Neural progenitor cell (in vitro differentiated cells): Measurements from ENCODE around the gene ASIC1. TPM values are rescaled to one million over a fixed set of nuclear protein-coding genes. Genes with fewer than 3 reads are reported as not detected.

Experiments
- DNase-seq: peaks from one replicate; pipeline ENCODE4 v3.0.0-alpha.2; 2016; ENCODE audit warnings: low spot score
- H2AFZ ChIP-seq: fragments of 200-600 bp; sonication (generic); replicated peaks from 2 replicates; pipeline ENCODE4 v1.6.1; 2016; ENCODE audit warnings: antibody characterized with exemption
- H3F3A ChIP-seq: fragments of 200-600 bp; sonication (generic); 2 replicates; pipeline ENCODE4 v1.6.1; 2016; ENCODE audit warnings: antibody characterized with exemption, low read depth
- H3K27ac ChIP-seq: fragments of 200-600 bp; sonication (generic); 2 replicates; pipeline ENCODE4 v1.5.1; 2016; ENCODE audit warnings: mild to moderate bottlenecking
- H3K27me3 ChIP-seq: fragments of 200-600 bp; sonication (generic); 2 replicates; pipeline ENCODE4 v1.6.1; 2016; ENCODE audit warnings: mild to moderate bottlenecking, moderate library complexity
- H3K36me3 ChIP-seq: fragments of 200-600 bp; sonication (generic); 2 replicates; pipeline ENCODE4 v1.5.1; 2016
- H3K4me1 ChIP-seq: fragments of 200-600 bp; sonication (generic); 2 replicates; pipeline ENCODE4 v1.6.1; 2016; ENCODE audit warnings: mixed run types
- H3K4me2 ChIP-seq: fragments of 200-600 bp; sonication (generic); 2 replicates; pipeline ENCODE4 v1.6.1; 2016
- H3K4me3 ChIP-seq: fragments of 200-600 bp; sonication (generic); 2 replicates; pipeline ENCODE4 v1.5.1; 2016
- H3K79me2 ChIP-seq: fragments of 200-600 bp; sonication (generic); 2 replicates; pipeline ENCODE4 v1.6.1; 2016; ENCODE audit warnings: low read depth
- H3K9ac ChIP-seq: fragments of 200-600 bp; sonication (generic); 2 replicates; pipeline ENCODE4 v1.6.1; 2016
- H3K9me3 ChIP-seq: fragments of 200-600 bp; sonication (generic); 2 replicates; pipeline ENCODE4 v1.5.1; 2016; ENCODE audit warnings: low read depth
- H4K20me1 ChIP-seq: fragments of 200-600 bp; sonication (generic); 2 replicates; pipeline ENCODE4 v1.6.1; 2016; ENCODE audit warnings: low read depth
- H3K27ac Mint-ChIP-seq: 3 replicates; pipeline ENCODE4 v1.8.0; 2021; ENCODE audit warnings: mixed read lengths
- H3K27me3 Mint-ChIP-seq: 2 replicates; pipeline ENCODE4 v1.8.0; 2022; ENCODE audit warnings: low read depth, mild to moderate bottlenecking, inconsistent platforms, moderate library complexity, mixed read lengths; ENCODE audit not compliant: insufficient read depth
- H3K36me3 Mint-ChIP-seq: 3 replicates; pipeline ENCODE4 v1.8.0; 2021; ENCODE audit warnings: mixed read lengths
- H3K4me1 Mint-ChIP-seq: 3 replicates; pipeline ENCODE4 v1.8.0; 2021; ENCODE audit warnings: mixed read lengths
- H3K4me3 Mint-ChIP-seq: 3 replicates; pipeline ENCODE4 v1.8.0; 2021; ENCODE audit warnings: mild to moderate bottlenecking, moderate library complexity, mixed read lengths
- H3K9me3 Mint-ChIP-seq: 3 replicates; pipeline ENCODE4 v1.8.0; 2020; ENCODE audit warnings: mixed read lengths
- EZH2 ChIP-seq: fragments of 200-600 bp; sonication (generic); IDR thresholded peaks from 2 replicates; pipeline ENCODE4 v1.6.1; 2017; ENCODE audit warnings: antibody characterized with exemption, mild to moderate bottlenecking, moderate library complexity
- EZH2phosphoT487 ChIP-seq: fragments of 200-600 bp; sonication (generic); IDR thresholded peaks from 2 replicates; pipeline ENCODE4 v1.6.1; 2017; ENCODE audit warnings: antibody characterized with exemption
- total RNA-seq: library from RNA; depleted of rRNA; stranded (reverse); fragments of >200 nt; gene quantifications from 2 replicates; pipeline ENCODE4 v1.2.3, GENCODE V29; 2015; ENCODE audit warnings: low replicate concordance
- TF ChIP-seq, protein P1 (sequence below): fragments of 200-600 bp; sonication (generic); IDR thresholded peaks from 2 replicates; pipeline ENCODE4 v1.5.1; 2017; ENCODE audit warnings: antibody characterized with exemption, mild to moderate bottlenecking

Gene ASIC1
- total RNA-seq, 1 donor from 2014 or later: 2.5 TPM

- peak; percentile 59 for DNase-seq
- H3K27me3 ChIP-seq: peaks cover 68% of the 10 kb centered on the region
- H3K4me1 ChIP-seq: peaks cover 18% of the 10 kb centered on the region
- H3K27me3 Mint-ChIP-seq: peaks cover 25% of the 10 kb centered on the region
- no peaks in the 10 kb centered on the region for H3K9me3 Mint-ChIP-seq
- no peak overlapping the region for H3K9ac ChIP-seq
- H3K36me3 Mint-ChIP-seq: no peaks in the 10 kb centered on the region
- H3K4me3 ChIP-seq: no peak overlapping the region
- H3K27ac Mint-ChIP-seq: peak overlapping the region; percentile 39
- no peaks in the 10 kb centered on the region for H3K36me3 ChIP-seq
- peaks cover 28% of the 10 kb centered on the region for H3K4me1 Mint-ChIP-seq
- no peaks in the 10 kb centered on the region for H3K79me2 ChIP-seq
- no peaks in the 10 kb centered on the region for H3K9me3 ChIP-seq
- no peaks in the 10 kb centered on the region for H4K20me1 ChIP-seq
- peak overlapping the region; percentile 77 for H3K4me2 ChIP-seq
- no peak overlapping the region for H3K27ac ChIP-seq
- peak overlapping the region; percentile 88 for H2AFZ ChIP-seq
- no peak for TF ChIP-seq EZH2phosphoT487
- TF ChIP-seq EZH2: no peak
- TF ChIP-seq, protein P1, sequence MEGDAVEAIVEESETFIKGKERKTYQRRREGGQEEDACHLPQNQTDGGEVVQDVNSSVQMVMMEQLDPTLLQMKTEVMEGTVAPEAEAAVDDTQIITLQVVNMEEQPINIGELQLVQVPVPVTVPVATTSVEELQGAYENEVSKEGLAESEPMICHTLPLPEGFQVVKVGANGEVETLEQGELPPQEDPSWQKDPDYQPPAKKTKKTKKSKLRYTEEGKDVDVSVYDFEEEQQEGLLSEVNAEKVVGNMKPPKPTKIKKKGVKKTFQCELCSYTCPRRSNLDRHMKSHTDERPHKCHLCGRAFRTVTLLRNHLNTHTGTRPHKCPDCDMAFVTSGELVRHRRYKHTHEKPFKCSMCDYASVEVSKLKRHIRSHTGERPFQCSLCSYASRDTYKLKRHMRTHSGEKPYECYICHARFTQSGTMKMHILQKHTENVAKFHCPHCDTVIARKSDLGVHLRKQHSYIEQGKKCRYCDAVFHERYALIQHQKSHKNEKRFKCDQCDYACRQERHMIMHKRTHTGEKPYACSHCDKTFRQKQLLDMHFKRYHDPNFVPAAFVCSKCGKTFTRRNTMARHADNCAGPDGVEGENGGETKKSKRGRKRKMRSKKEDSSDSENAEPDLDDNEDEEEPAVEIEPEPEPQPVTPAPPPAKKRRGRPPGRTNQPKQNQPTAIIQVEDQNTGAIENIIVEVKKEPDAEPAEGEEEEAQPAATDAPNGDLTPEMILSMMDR: no peak
- H3K4me3 Mint-ChIP-seq: peak overlapping the region; percentile 13
- H3F3A ChIP-seq: peaks cover 22% of the 10 kb centered on the region
Observed at GRCh38 chr12:50051101-50051806, 6.1 kb upstream of the ASIC1 start.

GRCh38 chr12:50052544-50052943 is 4.9 kb upstream of the ASIC1 start:
- H3K4me3 Mint-ChIP-seq: no peak overlapping the region
- no peaks in the 10 kb centered on the region for H3K79me2 ChIP-seq

GRCh38 chr12:50052964-50053363 is 4.4 kb upstream of the ASIC1 start:
- Histone ChIP-seq H3K4me1 (peaks cover 25% of the 10 kb centered on the region), H3K4me2 (no peak overlapping the region), H3K4me3 (no peak overlapping the region), H3K9ac (no peak overlapping the region), H3K36me3 (no peaks in the 10 kb centered on the region), H3K27me3 (peaks cover 85% of the 10 kb centered on the region), H3K9me3 (no peaks in the 10 kb centered on the region), H3F3A (peaks cover 34% of the 10 kb centered on the region), H3K27ac (no peak overlapping the region), H3K79me2 (no peaks in the 10 kb centered on the region), H4K20me1 (no peaks in the 10 kb centered on the region), H2AFZ (no peak overlapping the region)
- no peak overlapping the region for H3K4me3 Mint-ChIP-seq
- DNase-seq: no peak
- H3K27me3 Mint-ChIP-seq: peaks cover 34% of the 10 kb centered on the region
- H3K27ac Mint-ChIP-seq: peak overlapping the region; percentile 50
- TF ChIP-seq EZH2phosphoT487 (no peak), EZH2 (no peak)
- TF ChIP-seq, protein P1: no peak
- H3K9me3 Mint-ChIP-seq: no peaks in the 10 kb centered on the region
- peaks cover 2% of the 10 kb centered on the region for H3K36me3 Mint-ChIP-seq
- peaks cover 35% of the 10 kb centered on the region for H3K4me1 Mint-ChIP-seq

More at GRCh38 chr12:50052544-50052943, 4.9 kb upstream of the ASIC1 start:
- Histone ChIP-seq H3K27ac (no peak overlapping the region), H4K20me1 (no peaks in the 10 kb centered on the region), H3K4me2 (no peak overlapping the region), H3K36me3 (no peaks in the 10 kb centered on the region), H2AFZ (no peak overlapping the region), H3K4me1 (peaks cover 25% of the 10 kb centered on the region), H3K9me3 (no peaks in the 10 kb centered on the region), H3K9ac (no peak overlapping the region), H3F3A (peaks cover 34% of the 10 kb centered on the region), H3K27me3 (peaks cover 81% of the 10 kb centered on the region), H3K4me3 (no peak overlapping the region)
- Mint-ChIP-seq H3K9me3 (no peaks in the 10 kb centered on the region), H3K27ac (no peak overlapping the region), H3K4me1 (peaks cover 35% of the 10 kb centered on the region), H3K27me3 (peaks cover 34% of the 10 kb centered on the region), H3K36me3 (peaks cover 2% of the 10 kb centered on the region)
- DNase-seq: no peak
- no peak for TF ChIP-seq EZH2phosphoT487
- TF ChIP-seq, protein P1: no peak
- no peak for TF ChIP-seq EZH2
